Astrocyte (in vitro differentiated cells and primary cell): ENCODE data around the gene TTC23L.
"Not testable (repeated sequence)": the region's sequence is repeated elsewhere in the genome, so short reads cannot be mapped to it uniquely, and the experiment has no call there.

Source experiments
- EZH2 ChIP-seq: IDR thresholded peaks from 2 replicates; pipeline ENCODE4 v1.6.1; 2012; ENCODE audit warnings: mild to moderate bottlenecking, low read length, inconsistent platforms; ENCODE audit not compliant: insufficient read depth
- TF ChIP-seq, protein P1 (sequence below): IDR thresholded peaks from 2 replicates; pipeline ENCODE4 v1.5.1; 2011; ENCODE audit warnings: low read depth, mild to moderate bottlenecking, inconsistent platforms, low read length, moderate library complexity; ENCODE audit not compliant: insufficient read depth

DNA sequence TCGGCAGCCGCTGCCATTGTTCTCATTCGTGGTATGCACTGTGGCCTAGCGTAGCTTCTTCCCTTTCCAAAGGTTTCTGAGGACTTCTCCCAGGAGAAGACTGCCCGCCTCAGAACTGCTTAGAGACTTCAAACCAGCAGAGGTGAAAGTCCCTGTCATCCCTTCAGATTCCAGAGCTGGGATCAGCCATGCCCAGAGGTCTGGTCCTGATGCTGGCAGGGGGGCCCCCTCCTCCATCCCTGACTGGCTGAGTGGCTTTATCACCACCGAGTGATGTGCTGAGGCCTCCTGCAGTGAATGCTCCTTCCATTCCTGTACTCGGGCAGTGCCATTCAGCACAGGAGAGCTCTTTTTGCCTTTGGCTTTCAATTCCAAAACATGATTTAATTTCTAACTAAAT, 8.1 kb upstream of the TTC23L start:
- TF ChIP-seq, protein P1, sequence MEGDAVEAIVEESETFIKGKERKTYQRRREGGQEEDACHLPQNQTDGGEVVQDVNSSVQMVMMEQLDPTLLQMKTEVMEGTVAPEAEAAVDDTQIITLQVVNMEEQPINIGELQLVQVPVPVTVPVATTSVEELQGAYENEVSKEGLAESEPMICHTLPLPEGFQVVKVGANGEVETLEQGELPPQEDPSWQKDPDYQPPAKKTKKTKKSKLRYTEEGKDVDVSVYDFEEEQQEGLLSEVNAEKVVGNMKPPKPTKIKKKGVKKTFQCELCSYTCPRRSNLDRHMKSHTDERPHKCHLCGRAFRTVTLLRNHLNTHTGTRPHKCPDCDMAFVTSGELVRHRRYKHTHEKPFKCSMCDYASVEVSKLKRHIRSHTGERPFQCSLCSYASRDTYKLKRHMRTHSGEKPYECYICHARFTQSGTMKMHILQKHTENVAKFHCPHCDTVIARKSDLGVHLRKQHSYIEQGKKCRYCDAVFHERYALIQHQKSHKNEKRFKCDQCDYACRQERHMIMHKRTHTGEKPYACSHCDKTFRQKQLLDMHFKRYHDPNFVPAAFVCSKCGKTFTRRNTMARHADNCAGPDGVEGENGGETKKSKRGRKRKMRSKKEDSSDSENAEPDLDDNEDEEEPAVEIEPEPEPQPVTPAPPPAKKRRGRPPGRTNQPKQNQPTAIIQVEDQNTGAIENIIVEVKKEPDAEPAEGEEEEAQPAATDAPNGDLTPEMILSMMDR = not testable (repeated sequence)
- not testable (repeated sequence) for TF ChIP-seq EZH2
